Measurements from ENCODE around the gene SKOR1. TPM values are rescaled to one million over a fixed set of nuclear protein-coding genes. Genes with fewer than 3 reads are reported as not detected.

SKOR1 gene
- total RNA-seq, 1 donor from 2014 or later, result 0.21 TPM

DNA sequence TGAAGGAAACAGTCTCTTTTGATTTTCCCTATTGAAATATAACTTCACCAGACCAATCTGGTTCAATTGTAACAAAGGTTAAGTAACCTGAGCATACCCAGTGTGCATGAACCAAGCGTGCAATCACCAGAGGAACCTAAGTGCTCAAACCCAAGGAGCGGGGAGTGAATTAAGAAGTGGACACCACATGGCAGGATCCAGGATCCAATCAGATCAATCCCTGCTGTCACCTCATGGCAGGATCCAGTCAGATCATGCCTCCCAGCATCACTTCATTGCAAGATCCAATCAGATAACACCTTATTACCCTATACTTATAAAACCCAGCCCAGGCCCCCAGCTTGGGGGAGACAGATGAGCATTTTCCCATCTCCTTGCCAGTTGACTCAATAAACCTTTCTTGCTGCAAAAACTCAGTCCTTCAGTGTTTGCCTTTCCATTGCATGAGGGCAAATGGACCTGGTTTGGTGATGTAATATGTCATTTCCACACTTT, 53.5 kb downstream of the SKOR1 start:
- TF ChIP-seq, protein P1, sequence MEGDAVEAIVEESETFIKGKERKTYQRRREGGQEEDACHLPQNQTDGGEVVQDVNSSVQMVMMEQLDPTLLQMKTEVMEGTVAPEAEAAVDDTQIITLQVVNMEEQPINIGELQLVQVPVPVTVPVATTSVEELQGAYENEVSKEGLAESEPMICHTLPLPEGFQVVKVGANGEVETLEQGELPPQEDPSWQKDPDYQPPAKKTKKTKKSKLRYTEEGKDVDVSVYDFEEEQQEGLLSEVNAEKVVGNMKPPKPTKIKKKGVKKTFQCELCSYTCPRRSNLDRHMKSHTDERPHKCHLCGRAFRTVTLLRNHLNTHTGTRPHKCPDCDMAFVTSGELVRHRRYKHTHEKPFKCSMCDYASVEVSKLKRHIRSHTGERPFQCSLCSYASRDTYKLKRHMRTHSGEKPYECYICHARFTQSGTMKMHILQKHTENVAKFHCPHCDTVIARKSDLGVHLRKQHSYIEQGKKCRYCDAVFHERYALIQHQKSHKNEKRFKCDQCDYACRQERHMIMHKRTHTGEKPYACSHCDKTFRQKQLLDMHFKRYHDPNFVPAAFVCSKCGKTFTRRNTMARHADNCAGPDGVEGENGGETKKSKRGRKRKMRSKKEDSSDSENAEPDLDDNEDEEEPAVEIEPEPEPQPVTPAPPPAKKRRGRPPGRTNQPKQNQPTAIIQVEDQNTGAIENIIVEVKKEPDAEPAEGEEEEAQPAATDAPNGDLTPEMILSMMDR (IDR thresholded peaks at IDR 0.05; ENCODE audit: unreplicated experiment), result no peak
- H3K27me3 Mint-ChIP-seq (ENCODE audit: unreplicated experiment), result no peaks in the 10 kb centered on the region
- DNase-seq (ENCODE audit: low spot score), result no peak
- peaks cover 36% of the 10 kb centered on the region for H3K4me1 Mint-ChIP-seq (ENCODE audit: unreplicated experiment)
- no peak overlapping the region for H3K27ac Mint-ChIP-seq (ENCODE audit: unreplicated experiment)
- H3K36me3 Mint-ChIP-seq (ENCODE audit: low read depth, unreplicated experiment), result no peaks in the 10 kb centered on the region
- no peak overlapping the region for H3K4me3 Mint-ChIP-seq (ENCODE audit: unreplicated experiment)
- no peaks in the 10 kb centered on the region for H3K9me3 Mint-ChIP-seq (ENCODE audit: unreplicated experiment)

DNA sequence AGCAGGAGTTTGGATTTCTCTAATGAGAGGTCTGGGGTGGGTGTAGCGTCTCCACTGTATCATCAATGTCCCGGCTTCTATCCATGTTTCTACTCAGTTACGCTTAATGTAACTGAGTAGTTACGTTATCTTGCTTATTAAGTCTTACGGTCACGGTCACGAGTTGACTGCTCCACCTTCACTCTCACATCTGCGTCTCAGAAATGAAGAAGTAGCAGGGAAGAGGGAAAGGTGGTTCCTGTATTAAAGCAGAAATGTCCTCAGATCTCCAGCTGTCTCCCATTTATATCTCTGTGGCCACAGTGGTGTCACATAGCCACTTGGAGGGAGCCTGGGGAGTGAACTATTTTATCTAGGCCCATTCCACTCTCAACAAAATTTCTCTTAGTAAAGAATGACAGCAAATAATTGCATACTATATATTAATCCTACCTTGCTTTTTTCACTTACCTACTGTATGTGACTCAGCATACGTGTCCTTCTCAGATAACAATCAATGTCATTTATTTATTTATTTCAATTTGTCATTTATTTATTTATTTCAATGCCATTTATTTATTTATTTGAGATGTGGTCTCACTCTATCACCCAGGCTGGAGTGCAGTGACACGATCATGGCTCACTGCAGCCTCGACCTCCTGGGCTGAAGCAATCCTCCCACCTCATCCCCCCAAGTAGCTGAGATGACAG, 54.3 kb downstream of the SKOR1 start:
- TF ChIP-seq, protein P1 (IDR thresholded peaks at IDR 0.05; ENCODE audit: unreplicated experiment), result no peak
- Mint-ChIP-seq H3K27ac (ENCODE audit: unreplicated experiment) (no peak overlapping the region), H3K36me3 (ENCODE audit: low read depth, unreplicated experiment) (no peaks in the 10 kb centered on the region), H3K4me3 (ENCODE audit: unreplicated experiment) (no peak overlapping the region), H3K27me3 (ENCODE audit: unreplicated experiment) (no peaks in the 10 kb centered on the region), H3K4me1 (ENCODE audit: unreplicated experiment) (peaks cover 36% of the 10 kb centered on the region), H3K9me3 (ENCODE audit: unreplicated experiment) (no peaks in the 10 kb centered on the region)
- DNase-seq (ENCODE audit: low spot score), result no peak

DNA sequence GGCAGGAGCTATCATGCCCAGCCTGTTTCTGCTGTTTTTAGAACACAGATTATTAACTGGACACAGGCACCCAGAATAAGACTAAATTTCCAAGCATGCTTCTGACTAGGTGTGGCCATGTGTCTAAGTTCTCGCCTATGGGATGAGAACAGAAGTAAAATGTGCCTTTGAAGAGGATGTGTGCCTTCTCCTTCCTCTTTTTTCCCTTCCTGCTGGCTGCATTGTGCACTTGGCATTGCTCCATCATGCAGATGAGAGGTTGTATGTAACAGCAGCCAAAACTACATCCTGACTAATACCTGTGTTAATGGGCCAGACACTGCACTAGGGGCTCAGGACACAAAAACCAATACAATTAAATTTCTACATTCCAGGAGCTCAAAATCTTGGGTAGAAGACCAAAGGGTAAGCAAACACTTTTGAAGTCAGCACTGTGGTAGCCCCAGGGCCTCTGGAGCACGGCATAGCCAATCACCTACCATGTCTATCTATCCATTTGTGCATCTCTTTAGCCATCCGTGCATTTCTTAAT, 55.4 kb downstream of the SKOR1 start:
- H3K27ac Mint-ChIP-seq (ENCODE audit: unreplicated experiment), result peak overlapping the region; percentile 53
- no peaks in the 10 kb centered on the region for H3K36me3 Mint-ChIP-seq (ENCODE audit: low read depth, unreplicated experiment)
- no peaks in the 10 kb centered on the region for H3K27me3 Mint-ChIP-seq (ENCODE audit: unreplicated experiment)
- TF ChIP-seq, protein P1 (IDR thresholded peaks at IDR 0.05; ENCODE audit: unreplicated experiment), result no peak
- H3K4me3 Mint-ChIP-seq (ENCODE audit: unreplicated experiment), result no peak overlapping the region
- DNase-seq (ENCODE audit: low spot score), result no peak
- no peaks in the 10 kb centered on the region for H3K9me3 Mint-ChIP-seq (ENCODE audit: unreplicated experiment)
- H3K4me1 Mint-ChIP-seq (ENCODE audit: unreplicated experiment), result peaks cover 44% of the 10 kb centered on the region

DNA sequence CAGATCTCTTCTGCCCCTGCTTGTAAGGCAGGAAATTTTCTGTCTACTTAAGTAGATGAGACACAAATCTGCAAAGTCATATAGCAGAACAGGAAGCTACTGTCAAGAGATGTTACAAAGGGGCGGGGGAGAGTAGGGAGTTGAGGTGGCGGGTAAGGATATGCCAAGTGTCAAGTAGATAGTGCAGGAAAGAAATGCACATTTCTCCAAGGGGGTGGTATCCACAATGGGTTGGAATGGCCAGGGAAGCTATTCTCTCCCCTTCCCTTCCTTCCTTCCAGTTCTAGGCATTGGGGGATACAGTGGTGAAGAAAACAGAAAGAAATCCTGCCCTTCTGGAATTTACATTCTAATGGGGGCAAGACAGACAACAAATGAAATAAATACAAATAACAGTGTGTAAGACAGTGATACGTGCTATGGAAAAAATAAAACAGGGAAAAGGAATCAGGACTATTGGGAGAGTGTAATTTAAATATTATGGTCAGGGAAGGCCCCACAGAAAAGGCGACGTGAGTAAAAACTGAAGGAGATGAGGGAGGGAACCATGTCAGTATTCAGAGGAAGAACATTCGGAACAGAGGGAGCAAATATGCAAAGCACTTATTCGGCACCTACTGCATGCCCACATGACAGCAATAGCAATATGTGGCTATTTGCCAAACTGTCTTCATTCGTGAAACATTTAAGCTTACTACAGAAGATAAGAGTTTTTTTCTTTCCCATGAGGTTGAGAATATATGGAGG, 57.4 kb downstream of the SKOR1 start:
- H3K36me3 Mint-ChIP-seq (ENCODE audit: low read depth, unreplicated experiment), result no peaks in the 10 kb centered on the region
- no peaks in the 10 kb centered on the region for H3K9me3 Mint-ChIP-seq (ENCODE audit: unreplicated experiment)
- no peak overlapping the region for H3K4me3 Mint-ChIP-seq (ENCODE audit: unreplicated experiment)
- H3K27ac Mint-ChIP-seq (ENCODE audit: unreplicated experiment), result peak overlapping the region; percentile 39
- peaks cover 45% of the 10 kb centered on the region for H3K4me1 Mint-ChIP-seq (ENCODE audit: unreplicated experiment)
- no peak for DNase-seq (ENCODE audit: low spot score)
- no peaks in the 10 kb centered on the region for H3K27me3 Mint-ChIP-seq (ENCODE audit: unreplicated experiment)
- TF ChIP-seq, protein P1 (IDR thresholded peaks at IDR 0.05; ENCODE audit: unreplicated experiment), result no peak

Data from endothelial cell (in vitro differentiated cells).